ENCODE data around the gene FAM50A.

- no peak for TF ChIP-seq ZNF341 (tag by site-specific recombination; IDR thresholded peaks at IDR 0.05; ENCODE audit: low read depth)
- no peak for TF ChIP-seq ZNF639 (tag by site-specific recombination; IDR thresholded peaks at IDR 0.05)
- TF ChIP-seq ZSCAN18 (tag by site-specific recombination; IDR thresholded peaks at IDR 0.05) = no peak
- no peak for TF ChIP-seq CTCF (tag by site-specific recombination; IDR thresholded peaks at IDR 0.05)
- no peak for TF ChIP-seq ZNF133 (tag by site-specific recombination; IDR thresholded peaks at IDR 0.05)
- TF ChIP-seq, protein P1, sequence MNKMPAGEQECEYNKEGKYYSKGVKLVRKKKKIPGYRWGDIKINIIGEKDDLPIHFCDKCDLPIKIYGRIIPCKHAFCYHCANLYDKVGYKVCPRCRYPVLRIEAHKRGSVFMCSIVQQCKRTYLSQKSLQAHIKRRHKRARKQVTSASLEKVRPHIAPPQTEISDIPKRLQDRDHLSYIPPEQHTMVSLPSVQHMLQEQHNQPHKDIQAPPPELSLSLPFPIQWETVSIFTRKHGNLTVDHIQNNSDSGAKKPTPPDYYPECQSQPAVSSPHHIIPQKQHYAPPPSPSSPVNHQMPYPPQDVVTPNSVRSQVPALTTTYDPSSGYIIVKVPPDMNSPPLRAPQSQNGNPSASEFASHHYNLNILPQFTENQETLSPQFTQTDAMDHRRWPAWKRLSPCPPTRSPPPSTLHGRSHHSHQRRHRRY (tag by site-specific recombination; IDR thresholded peaks at IDR 0.05) = no peak
Observed at GRCh38 chrX:154420402-154420756, 23.6 kb upstream of the FAM50A start.
